Fibroblast of mammary gland (primary cell): ENCODE results near the gene CISTR.

ENCODE experiments used
- DNase-seq: peaks from one replicate; pipeline ENCODE4 v3.0.0-alpha.2; 2010; ENCODE audit warnings: low read depth
- H3K4me3 ChIP-seq: 2 replicates; pipeline ENCODE4 v1.5.1; 2011; ENCODE audit warnings: low read depth, mild to moderate bottlenecking, low read length, moderate library complexity; ENCODE audit not compliant: control insufficient read depth
- TF ChIP-seq, protein P1 (sequence below): conservative IDR thresholded peaks from 2 replicates; pipeline ENCODE4 v1.5.1; 2011; ENCODE audit warnings: low read depth, low read length, inconsistent platforms; ENCODE audit not compliant: control insufficient read depth, insufficient read depth

CISTR gene

DNA sequence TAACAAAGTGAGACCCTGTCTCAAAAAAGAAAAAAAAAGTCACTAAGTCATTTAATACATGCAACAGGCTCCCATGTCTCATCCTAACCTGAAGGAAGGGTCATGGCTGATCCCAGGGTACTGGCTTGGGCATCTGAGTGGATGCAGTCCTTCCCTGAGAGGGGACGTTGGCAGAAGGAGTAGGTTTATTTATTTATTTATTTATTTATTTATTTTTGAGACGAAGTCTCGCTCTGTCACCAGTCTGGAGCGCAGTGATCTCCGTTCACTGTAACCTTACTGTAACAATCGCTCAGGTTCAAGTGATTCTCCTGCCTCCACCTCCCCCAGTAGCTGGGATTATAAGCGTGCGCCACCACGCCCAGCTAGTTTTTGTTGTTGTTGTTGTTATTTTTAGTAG, 17.4 kb downstream of the CISTR start:
- TF ChIP-seq, protein P1, sequence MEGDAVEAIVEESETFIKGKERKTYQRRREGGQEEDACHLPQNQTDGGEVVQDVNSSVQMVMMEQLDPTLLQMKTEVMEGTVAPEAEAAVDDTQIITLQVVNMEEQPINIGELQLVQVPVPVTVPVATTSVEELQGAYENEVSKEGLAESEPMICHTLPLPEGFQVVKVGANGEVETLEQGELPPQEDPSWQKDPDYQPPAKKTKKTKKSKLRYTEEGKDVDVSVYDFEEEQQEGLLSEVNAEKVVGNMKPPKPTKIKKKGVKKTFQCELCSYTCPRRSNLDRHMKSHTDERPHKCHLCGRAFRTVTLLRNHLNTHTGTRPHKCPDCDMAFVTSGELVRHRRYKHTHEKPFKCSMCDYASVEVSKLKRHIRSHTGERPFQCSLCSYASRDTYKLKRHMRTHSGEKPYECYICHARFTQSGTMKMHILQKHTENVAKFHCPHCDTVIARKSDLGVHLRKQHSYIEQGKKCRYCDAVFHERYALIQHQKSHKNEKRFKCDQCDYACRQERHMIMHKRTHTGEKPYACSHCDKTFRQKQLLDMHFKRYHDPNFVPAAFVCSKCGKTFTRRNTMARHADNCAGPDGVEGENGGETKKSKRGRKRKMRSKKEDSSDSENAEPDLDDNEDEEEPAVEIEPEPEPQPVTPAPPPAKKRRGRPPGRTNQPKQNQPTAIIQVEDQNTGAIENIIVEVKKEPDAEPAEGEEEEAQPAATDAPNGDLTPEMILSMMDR: no peak
- no peak for DNase-seq
- H3K4me3 ChIP-seq: no peak overlapping the region

DNA sequence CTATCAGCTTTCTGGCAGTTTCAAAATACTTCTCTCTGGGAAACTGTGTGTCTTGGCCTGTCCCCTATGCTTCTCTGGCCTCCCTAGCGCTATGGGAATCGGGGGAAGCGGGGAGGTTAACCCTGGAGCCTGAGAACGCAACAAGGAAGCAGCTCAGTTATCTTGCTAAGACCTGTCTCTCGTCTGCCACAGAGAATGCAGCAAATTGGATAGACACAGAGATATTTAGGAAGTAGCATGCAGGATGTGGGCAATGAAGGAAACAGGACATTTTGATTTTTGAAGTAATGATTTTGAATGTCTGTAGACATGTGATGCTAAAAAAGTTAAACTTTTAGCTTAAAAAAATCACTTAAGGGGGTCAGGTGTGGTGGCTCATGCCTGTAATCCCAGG, 18.0 kb downstream of the CISTR start:
- no peak for DNase-seq
- TF ChIP-seq, protein P1: no peak
- no peak overlapping the region for H3K4me3 ChIP-seq

DNA sequence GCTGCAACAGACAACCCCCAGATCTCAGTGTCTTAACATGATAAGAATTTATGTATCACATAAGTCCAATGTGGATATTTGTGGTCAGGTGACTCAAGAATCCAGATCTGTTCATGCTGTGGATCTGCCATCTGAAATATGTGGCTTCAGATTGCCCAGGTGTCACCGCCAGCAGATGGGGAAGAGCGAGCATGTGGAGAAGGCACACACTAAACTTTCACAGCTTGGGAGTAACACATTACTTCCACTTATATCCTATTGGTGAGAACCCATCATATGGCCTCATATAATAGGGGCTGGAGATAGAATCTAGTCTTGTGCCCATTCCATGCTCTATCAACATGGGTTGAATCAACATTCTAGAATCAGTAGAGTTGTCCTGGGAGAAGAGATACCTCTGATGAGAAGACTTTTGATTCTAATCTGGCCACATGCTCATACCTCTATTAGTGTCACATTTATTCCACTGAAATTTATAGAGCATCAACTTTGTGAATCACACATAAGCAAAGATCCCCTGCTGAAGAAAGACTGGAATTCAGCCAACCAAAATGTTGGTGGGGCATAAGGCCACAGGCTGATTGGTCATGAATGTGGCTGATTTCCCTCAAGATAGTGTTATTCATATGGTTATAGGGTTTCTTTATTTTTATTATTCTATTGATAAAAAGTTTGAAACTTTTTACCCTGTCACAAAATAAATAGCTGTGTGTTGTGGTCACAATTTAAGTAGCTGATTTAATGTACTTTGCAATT, 18.6 kb downstream of the CISTR start:
- no peak overlapping the region for H3K4me3 ChIP-seq
- TF ChIP-seq, protein P1: no peak
- DNase-seq: peak; percentile 62

DNA sequence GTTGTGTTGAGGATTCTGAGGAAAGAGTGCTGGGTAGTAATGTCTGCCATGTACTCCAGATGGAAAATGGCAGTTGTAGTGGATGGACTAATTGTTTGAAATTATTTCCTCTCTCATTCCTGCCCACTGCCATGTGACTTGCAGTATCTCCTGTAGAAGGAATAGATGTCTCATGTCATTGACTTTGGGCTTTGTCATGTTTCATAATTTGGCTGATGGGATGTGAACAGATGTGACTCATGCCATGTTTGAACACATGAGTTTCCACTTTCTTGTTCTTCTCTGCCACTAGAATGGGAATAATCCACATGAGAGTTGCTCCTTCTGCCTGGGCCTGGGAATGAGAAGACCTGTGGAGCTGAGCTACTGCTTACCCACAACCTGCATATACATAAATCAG, 22.1 kb downstream of the CISTR start:
- TF ChIP-seq, protein P1: no peak

DNA sequence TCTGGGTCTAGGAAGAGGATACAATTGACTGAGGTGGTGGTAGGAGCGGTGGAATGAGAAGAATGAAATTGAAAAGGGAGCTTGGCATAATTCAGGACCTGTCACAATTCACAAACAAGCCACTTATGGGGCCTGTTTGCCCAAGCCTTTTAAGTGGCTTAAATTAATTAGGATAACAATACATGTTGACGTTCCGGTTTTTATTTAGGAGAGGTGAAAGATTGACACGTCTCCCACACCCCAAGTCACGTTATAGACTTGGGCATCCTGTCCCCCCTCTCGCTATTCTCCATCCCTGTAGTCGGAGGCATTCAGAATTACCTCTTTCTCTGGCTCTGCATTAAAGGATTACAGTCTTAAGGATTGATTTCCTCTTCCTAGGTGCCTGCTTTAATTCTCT, 23.6 kb downstream of the CISTR start:
- TF ChIP-seq, protein P1: no peak
- H3K4me3 ChIP-seq: no peak overlapping the region
- no peak for DNase-seq

More for the DNA sequence above, 22.1 kb downstream of the CISTR start:
- peak; percentile 50 for DNase-seq
- H3K4me3 ChIP-seq: no peak overlapping the region

DNA sequence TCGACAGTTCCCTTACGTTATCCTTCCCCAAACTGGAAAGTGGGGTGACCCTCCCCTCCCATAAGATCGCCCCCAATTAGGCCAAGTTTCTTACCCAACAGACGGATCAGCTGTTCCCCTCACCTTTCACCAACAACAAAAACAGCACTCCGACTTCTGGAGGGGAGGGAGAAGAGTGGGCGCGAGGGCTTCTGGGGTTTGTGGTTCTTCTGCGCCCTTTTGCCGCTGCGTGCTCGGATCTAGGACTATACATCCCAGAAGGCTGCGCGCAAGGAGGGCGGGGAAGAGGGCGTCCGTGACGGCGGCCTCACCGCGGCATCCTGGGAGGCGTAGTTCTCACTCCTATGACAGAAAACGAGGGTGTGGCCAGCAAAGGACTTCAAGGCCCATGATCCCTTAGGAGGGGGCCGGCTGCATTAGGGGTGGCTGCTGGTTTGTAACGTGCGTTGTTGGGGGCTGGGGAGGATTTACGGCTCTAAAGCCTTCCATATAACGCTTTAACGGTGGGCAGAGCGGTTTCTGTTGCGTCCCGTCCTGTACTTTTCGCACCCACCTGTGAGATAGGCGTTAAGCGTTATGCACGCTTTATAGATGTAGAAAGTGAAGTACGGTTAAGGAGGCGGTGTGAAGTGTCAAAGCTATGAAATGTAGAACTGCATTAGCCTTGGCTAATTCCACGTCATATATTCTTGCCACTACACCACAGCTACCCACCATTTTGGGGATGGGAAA, 24.3 kb downstream of the CISTR start, which contains the start of gene CALCOCO1:
Gene CALCOCO1 (minus strand): TSS at position 143 of the 732 bp plus-strand sequence. CDS start 2,210 bp downstream, outside the sequence.
- TF ChIP-seq, protein P1: no peak
- DNase-seq: peak; percentile 97

More for the DNA sequence above, 24.3 kb downstream of the CISTR start, which contains the start of gene CALCOCO1:
- peak within 1 kb of the TSS; percentile 97 for H3K4me3 ChIP-seq
